Measurements from ENCODE around the gene DGCR2. TPM values are rescaled to one million over a fixed set of nuclear protein-coding genes. Genes with fewer than 3 reads are reported as not detected.

Gene DGCR2
- polyA plus RNA-seq, 1 donor from 2014 or later, result 67.1 TPM

GRCh38 chr22:19111584-19111983, 10.6 kb downstream of the DGCR2 start:
- no peak overlapping the region for H3K4me2 ChIP-seq (ENCODE audit: low read length)
- no peak overlapping the region for H2AFZ ChIP-seq (ENCODE audit: low read depth, low read length)
- H4K20me1 ChIP-seq (ENCODE audit: insufficient read depth), result no peaks in the 10 kb centered on the region

GRCh38 chr22:19111140-19111539, 11.1 kb downstream of the DGCR2 start:
- H3F3A ChIP-seq (ENCODE audit: insufficient read depth, low read length, poor library complexity, severe bottlenecking), result no peaks in the 10 kb centered on the region
- no peak overlapping the region for H3K9ac ChIP-seq (ENCODE audit: low read length)
- no peaks in the 10 kb centered on the region for H4K20me1 ChIP-seq (ENCODE audit: insufficient read depth)
- no peaks in the 10 kb centered on the region for H3K27me3 ChIP-seq (ENCODE audit: insufficient read depth, low read depth, low read length)
- H3K27ac ChIP-seq (ENCODE audit: low read length), result no peak overlapping the region
- H2AFZ ChIP-seq (ENCODE audit: low read depth, low read length), result no peak overlapping the region
- H3K4me3 ChIP-seq (ENCODE audit: low read length), result no peak overlapping the region
- H3K9me2 ChIP-seq (ENCODE audit: insufficient read depth, low read length), result no peaks in the 10 kb centered on the region
- no peaks in the 10 kb centered on the region for H3K36me3 ChIP-seq (ENCODE audit: insufficient read depth, low read length)
- no peak overlapping the region for H3K4me2 ChIP-seq (ENCODE audit: low read length)
- no peaks in the 10 kb centered on the region for H3K9me3 ChIP-seq (ENCODE audit: low read length)
- TF ChIP-seq MXI1 (conservative IDR thresholded peaks at IDR 0.05; ENCODE audit: poor library complexity, severe bottlenecking) (no peak), POLR2AphosphoS5 (IDR thresholded peaks at IDR 0.05) (no peak), RAD21 (conservative IDR thresholded peaks at IDR 0.05) (no peak), REST (IDR thresholded peaks at IDR 0.05; ENCODE audit: borderline replicate concordance) (no peak)
- peaks cover 81% of the 10 kb centered on the region for H3K79me2 ChIP-seq (replicated peaks; ENCODE audit: insufficient read depth, low read length)

More at GRCh38 chr22:19111584-19111983, 10.6 kb downstream of the DGCR2 start:
- H3K27me3 ChIP-seq (ENCODE audit: insufficient read depth, low read depth, low read length), result no peaks in the 10 kb centered on the region
- no peaks in the 10 kb centered on the region for H3F3A ChIP-seq (ENCODE audit: insufficient read depth, low read length, poor library complexity, severe bottlenecking)
- H3K27ac ChIP-seq (ENCODE audit: low read length), result no peak overlapping the region
- peaks cover 81% of the 10 kb centered on the region for H3K79me2 ChIP-seq (replicated peaks; ENCODE audit: insufficient read depth, low read length)
- no peaks in the 10 kb centered on the region for H3K9me3 ChIP-seq (ENCODE audit: low read length)
- no peaks in the 10 kb centered on the region for H3K36me3 ChIP-seq (ENCODE audit: insufficient read depth, low read length)
- no peaks in the 10 kb centered on the region for H3K9me2 ChIP-seq (ENCODE audit: insufficient read depth, low read length)
- H3K4me3 ChIP-seq (ENCODE audit: low read length), result no peak overlapping the region
- no peak for TF ChIP-seq EP300 (conservative IDR thresholded peaks at IDR 0.05; ENCODE audit: poor library complexity, severe bottlenecking)
- TF ChIP-seq EZH2 (IDR thresholded peaks at IDR 0.05; ENCODE audit: borderline replicate concordance, insufficient read depth, low read length, poor library complexity, severe bottlenecking), result no peak
- no peak for TF ChIP-seq MXI1 (conservative IDR thresholded peaks at IDR 0.05; ENCODE audit: poor library complexity, severe bottlenecking)
- TF ChIP-seq SMC3 (conservative IDR thresholded peaks at IDR 0.05; ENCODE audit: poor library complexity), result no peak
- no peak for TF ChIP-seq RAD21 (conservative IDR thresholded peaks at IDR 0.05)
- H3K9ac ChIP-seq (ENCODE audit: low read length), result no peak overlapping the region

GRCh38 chr22:19110646-19111045, 11.6 kb downstream of the DGCR2 start:
- no peaks in the 10 kb centered on the region for H4K20me1 ChIP-seq (ENCODE audit: insufficient read depth)
- H3K27ac ChIP-seq (ENCODE audit: low read length), result no peak overlapping the region

More at GRCh38 chr22:19110646-19111045, 11.6 kb downstream of the DGCR2 start:
- Histone ChIP-seq H3F3A (ENCODE audit: insufficient read depth, low read length, poor library complexity, severe bottlenecking) (no peaks in the 10 kb centered on the region), H2AFZ (ENCODE audit: low read depth, low read length) (no peak overlapping the region), H3K4me3 (ENCODE audit: low read length) (no peak overlapping the region), H3K4me2 (ENCODE audit: low read length) (no peak overlapping the region), H3K27me3 (ENCODE audit: insufficient read depth, low read depth, low read length) (no peaks in the 10 kb centered on the region), H3K36me3 (ENCODE audit: insufficient read depth, low read length) (no peaks in the 10 kb centered on the region), H3K9me3 (ENCODE audit: low read length) (no peaks in the 10 kb centered on the region), H3K9ac (ENCODE audit: low read length) (no peak overlapping the region), H3K9me2 (ENCODE audit: insufficient read depth, low read length) (no peaks in the 10 kb centered on the region), H3K79me2 (replicated peaks; ENCODE audit: insufficient read depth, low read length) (peaks cover 80% of the 10 kb centered on the region)
- no peak for TF ChIP-seq EZH2 (IDR thresholded peaks at IDR 0.05; ENCODE audit: borderline replicate concordance, insufficient read depth, low read length, poor library complexity, severe bottlenecking)
